ENCODE data around the gene PHACTR1.

Gene PHACTR1

DNA sequence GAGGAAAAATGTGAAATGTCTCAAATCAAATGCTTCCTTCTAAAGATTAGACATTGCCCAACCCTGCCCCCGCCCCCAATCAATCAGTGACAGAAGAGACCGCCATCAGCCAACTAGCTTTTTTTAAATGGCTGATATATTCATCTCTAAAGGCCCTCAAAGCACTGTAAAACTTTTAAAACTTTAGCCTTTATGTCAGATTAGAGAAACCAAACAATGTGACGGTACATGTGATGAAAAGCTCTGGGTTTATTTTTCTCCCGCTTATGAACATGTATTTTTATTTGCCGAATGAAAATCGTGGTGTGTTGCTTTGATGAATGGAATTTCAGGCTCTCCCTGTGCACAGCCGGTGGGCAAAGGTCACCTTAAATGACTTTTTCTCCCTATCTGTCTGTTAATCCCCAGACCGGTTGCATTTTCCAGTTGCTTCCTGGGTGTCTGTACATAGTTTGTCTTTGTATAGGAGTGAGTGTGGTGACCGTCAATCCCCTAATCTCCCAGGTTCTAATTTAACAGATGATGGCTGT is 573.3 kb downstream of the PHACTR1 start:
- Histone ChIP-seq H3K4me1 (ENCODE audit: low read length) (peaks cover 25% of the 10 kb centered on the region), H3K27me3 (ENCODE audit: low read depth, low read length) (no peaks in the 10 kb centered on the region)
- TF ChIP-seq, protein P1, sequence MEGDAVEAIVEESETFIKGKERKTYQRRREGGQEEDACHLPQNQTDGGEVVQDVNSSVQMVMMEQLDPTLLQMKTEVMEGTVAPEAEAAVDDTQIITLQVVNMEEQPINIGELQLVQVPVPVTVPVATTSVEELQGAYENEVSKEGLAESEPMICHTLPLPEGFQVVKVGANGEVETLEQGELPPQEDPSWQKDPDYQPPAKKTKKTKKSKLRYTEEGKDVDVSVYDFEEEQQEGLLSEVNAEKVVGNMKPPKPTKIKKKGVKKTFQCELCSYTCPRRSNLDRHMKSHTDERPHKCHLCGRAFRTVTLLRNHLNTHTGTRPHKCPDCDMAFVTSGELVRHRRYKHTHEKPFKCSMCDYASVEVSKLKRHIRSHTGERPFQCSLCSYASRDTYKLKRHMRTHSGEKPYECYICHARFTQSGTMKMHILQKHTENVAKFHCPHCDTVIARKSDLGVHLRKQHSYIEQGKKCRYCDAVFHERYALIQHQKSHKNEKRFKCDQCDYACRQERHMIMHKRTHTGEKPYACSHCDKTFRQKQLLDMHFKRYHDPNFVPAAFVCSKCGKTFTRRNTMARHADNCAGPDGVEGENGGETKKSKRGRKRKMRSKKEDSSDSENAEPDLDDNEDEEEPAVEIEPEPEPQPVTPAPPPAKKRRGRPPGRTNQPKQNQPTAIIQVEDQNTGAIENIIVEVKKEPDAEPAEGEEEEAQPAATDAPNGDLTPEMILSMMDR (IDR thresholded peaks at IDR 0.05; ENCODE audit: low read depth, low read length) = no peak
- TF ChIP-seq EZH2phosphoT487 (IDR thresholded peaks at IDR 0.05; ENCODE audit: low read depth) = no peak

DNA sequence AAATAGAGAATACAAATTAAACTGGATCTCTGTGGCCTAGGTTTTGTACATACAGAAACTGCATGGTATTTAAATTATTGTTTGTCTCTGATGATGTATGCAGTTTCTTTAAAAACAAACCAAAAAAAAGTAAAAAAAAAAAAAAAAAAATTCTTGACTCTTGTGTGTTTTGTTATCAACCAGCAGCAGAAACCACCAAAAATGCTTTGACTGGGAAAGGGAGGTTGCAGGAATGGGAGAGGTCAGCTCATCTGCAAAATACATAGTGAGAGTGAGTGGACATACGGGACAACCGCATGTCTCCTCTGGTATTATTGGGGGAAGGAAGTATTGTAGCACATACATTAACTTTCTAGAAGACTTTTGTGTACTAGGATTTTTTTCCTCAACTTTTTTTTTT is 573.8 kb downstream of the PHACTR1 start:
- Histone ChIP-seq H3K4me1 (ENCODE audit: low read length) (peaks cover 20% of the 10 kb centered on the region), H3K4me3 (ENCODE audit: low read length) (no peak overlapping the region), H3K79me2 (ENCODE audit: low read length) (no peaks in the 10 kb centered on the region), H4K20me1 (ENCODE audit: insufficient read depth, low read length) (peaks cover 8% of the 10 kb centered on the region; the same call in 1 of the 2 replicates), H3K9me3 (ENCODE audit: insufficient read depth, low read length) (no peaks in the 10 kb centered on the region), H3K4me2 (ENCODE audit: low read length) (no peak overlapping the region), H3K27me3 (ENCODE audit: low read depth, low read length) (no peaks in the 10 kb centered on the region), H2AFZ (ENCODE audit: low read depth, low read length) (no peak overlapping the region), H3K36me3 (replicated peaks; ENCODE audit: low read depth, low read length) (peaks cover 33% of the 10 kb centered on the region), H3K27ac (ENCODE audit: low read length) (no peak overlapping the region), H3K9ac (ENCODE audit: low read length) (no peak overlapping the region)
- TF ChIP-seq EZH2phosphoT487 (IDR thresholded peaks at IDR 0.05; ENCODE audit: low read depth) = no peak
- TF ChIP-seq, protein P1 (IDR thresholded peaks at IDR 0.05; ENCODE audit: low read depth, low read length) = no peak

More for the DNA sequence above, 573.3 kb downstream of the PHACTR1 start:
- Histone ChIP-seq H3K9ac (ENCODE audit: low read length) (no peak overlapping the region), H4K20me1 (ENCODE audit: insufficient read depth, low read length) (peaks cover 12% of the 10 kb centered on the region; the same call in 1 of the 2 replicates), H3K4me2 (ENCODE audit: low read length) (no peak overlapping the region), H3K36me3 (replicated peaks; ENCODE audit: low read depth, low read length) (peaks cover 38% of the 10 kb centered on the region), H3K4me3 (ENCODE audit: low read length) (no peak overlapping the region), H3K27ac (ENCODE audit: low read length) (no peak overlapping the region), H3K79me2 (ENCODE audit: low read length) (no peaks in the 10 kb centered on the region), H3K9me3 (ENCODE audit: insufficient read depth, low read length) (no peaks in the 10 kb centered on the region), H2AFZ (ENCODE audit: low read depth, low read length) (no peak overlapping the region)

DNA sequence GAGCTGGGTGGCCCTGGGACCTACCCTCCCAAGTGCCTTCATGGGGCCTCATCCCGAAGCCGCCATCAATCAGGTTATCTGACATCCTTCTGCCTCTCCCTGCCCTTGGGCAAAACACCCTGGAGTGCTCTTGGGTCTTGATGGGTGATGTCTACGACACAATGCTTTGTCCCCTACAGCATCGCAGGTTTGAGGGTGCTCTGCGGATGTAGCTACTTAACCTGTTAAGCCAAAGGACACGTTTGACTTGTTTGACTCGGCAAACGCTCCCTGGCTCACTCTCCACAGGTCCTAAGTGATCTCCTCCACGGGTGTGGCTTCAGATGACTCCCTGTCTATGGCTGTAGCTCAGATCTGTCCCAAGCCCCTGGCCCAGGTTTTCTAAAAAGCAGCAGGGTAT is 576.2 kb downstream of the PHACTR1 start:
- peaks cover 21% of the 10 kb centered on the region for H3K4me1 ChIP-seq (ENCODE audit: low read length)
- no peak overlapping the region for H3K9ac ChIP-seq (ENCODE audit: low read length)
- H3K27ac ChIP-seq (ENCODE audit: low read length) = no peak overlapping the region
- no peaks in the 10 kb centered on the region for H3K27me3 ChIP-seq (ENCODE audit: low read depth, low read length)
- no peak overlapping the region for H3K4me2 ChIP-seq (ENCODE audit: low read length)
- H3K4me3 ChIP-seq (ENCODE audit: low read length) = no peak overlapping the region
- H2AFZ ChIP-seq (ENCODE audit: low read depth, low read length) = no peak overlapping the region
- H4K20me1 ChIP-seq (ENCODE audit: insufficient read depth, low read length) = peaks cover 3% of the 10 kb centered on the region; the same call in 1 of the 2 replicates
- no peaks in the 10 kb centered on the region for H3K79me2 ChIP-seq (ENCODE audit: low read length)
- peaks cover 13% of the 10 kb centered on the region for H3K36me3 ChIP-seq (replicated peaks; ENCODE audit: low read depth, low read length)
- H3K9me3 ChIP-seq (ENCODE audit: insufficient read depth, low read length) = no peaks in the 10 kb centered on the region
- no peak for TF ChIP-seq EZH2phosphoT487 (IDR thresholded peaks at IDR 0.05; ENCODE audit: low read depth)
- TF ChIP-seq, protein P1 (IDR thresholded peaks at IDR 0.05; ENCODE audit: low read depth, low read length) = no peak

DNA sequence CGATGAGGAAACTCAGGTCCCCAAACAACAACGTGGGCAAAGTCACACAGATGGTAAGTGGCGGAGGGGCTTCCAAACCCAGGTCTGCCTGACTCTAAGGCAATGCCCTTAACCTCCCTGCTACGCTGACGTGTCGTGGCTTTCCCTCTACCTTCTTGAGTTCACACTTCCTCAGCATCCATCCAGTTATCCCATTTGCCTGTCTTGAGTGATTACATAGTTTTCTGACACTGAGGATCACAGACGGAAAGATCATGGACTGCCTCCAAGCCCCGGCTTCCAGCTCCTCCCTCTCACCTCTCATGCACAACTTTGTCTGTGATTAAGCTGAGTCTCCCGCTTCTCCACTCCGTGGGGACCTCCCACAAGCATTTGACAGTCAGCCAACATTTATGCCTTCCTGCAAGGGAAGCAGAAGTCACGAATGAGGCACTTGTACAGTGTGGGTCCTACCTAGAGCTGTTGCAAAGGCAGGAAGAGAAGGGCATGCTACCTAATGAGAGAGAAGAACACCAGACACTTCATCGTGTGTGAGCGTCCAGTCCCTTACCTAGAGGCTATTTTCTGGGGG is 578.0 kb downstream of the PHACTR1 start:
- no peak overlapping the region for H2AFZ ChIP-seq (ENCODE audit: low read depth, low read length)
- H3K4me2 ChIP-seq (ENCODE audit: low read length) = no peak overlapping the region
- H3K27ac ChIP-seq (ENCODE audit: low read length) = no peak overlapping the region
- no peaks in the 10 kb centered on the region for H3K79me2 ChIP-seq (ENCODE audit: low read length)
- peaks cover 9% of the 10 kb centered on the region for H3K36me3 ChIP-seq (replicated peaks; ENCODE audit: low read depth, low read length)
- no peak overlapping the region for H3K4me3 ChIP-seq (ENCODE audit: low read length)
- no peaks in the 10 kb centered on the region; the same call in 1 of the 2 replicates for H4K20me1 ChIP-seq (ENCODE audit: insufficient read depth, low read length)
- H3K27me3 ChIP-seq (ENCODE audit: low read depth, low read length) = no peaks in the 10 kb centered on the region
- H3K4me1 ChIP-seq (ENCODE audit: low read length) = peaks cover 39% of the 10 kb centered on the region
- H3K9me3 ChIP-seq (ENCODE audit: insufficient read depth, low read length) = no peaks in the 10 kb centered on the region
- H3K9ac ChIP-seq (ENCODE audit: low read length) = no peak overlapping the region
- no peak for TF ChIP-seq EZH2phosphoT487 (IDR thresholded peaks at IDR 0.05; ENCODE audit: low read depth)
- TF ChIP-seq, protein P1 (IDR thresholded peaks at IDR 0.05; ENCODE audit: low read depth, low read length) = no peak

Data from OCI-LY3 (cell line).